ENCODE measurements around the gene PIP4K2B. TPM values are rescaled to one million over a fixed set of nuclear protein-coding genes. Genes with fewer than 3 reads are reported as not detected.

PIP4K2B gene
- total and polyA plus RNA-seq, 2 of the 8 experiments (the other 6 are each of a cell fraction or from before 2014, with no cell fraction given) = 21.5 to 57.8 TPM

DNA sequence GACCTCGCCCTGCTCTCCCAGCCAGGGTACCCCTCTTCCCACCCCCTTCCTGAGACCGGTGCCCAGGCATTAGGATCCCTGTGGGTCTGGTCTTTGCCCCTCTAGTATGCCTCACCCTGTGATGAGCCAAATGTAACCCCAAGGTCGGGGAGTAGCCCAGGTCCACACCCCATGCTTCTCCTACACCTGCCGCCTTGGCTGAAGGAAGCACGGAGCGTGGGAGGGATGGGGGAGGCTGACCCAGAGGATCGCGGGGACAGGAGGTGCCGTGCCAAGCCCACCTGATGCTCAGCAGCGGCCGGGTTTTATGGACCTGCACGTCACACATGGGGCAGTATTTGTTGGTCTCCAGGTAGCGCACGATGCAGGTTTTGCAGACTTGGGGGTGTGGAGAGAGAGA is 60.1 kb downstream of the PIP4K2B start:
- no peak overlapping the region for H2BK20ac ChIP-seq (ENCODE audit: low read length)
- H2AFZ ChIP-seq (ENCODE audit: low read length) = no peak overlapping the region
- no peaks in the 10 kb centered on the region for H3K27me3 ChIP-seq (replicated peaks in 1 of 4; ENCODE audit: control insufficient read depth in 3 of 4, extremely low read depth in 1 of 4, insufficient read depth in 3 of 4, low read length in 3 of 4)
- no peak overlapping the region for H2BK15ac ChIP-seq (ENCODE audit: low read length)
- H3K4me2 ChIP-seq (ENCODE audit: insufficient read depth in 1 of 2, low read depth in 2 of 2, low read length in 2 of 2) = no peak overlapping the region
- peaks cover 2 to 30% (median 17%) of the 10 kb centered on the region in 4 experiments; a peak in 7 of 8 replicates for H3K36me3 ChIP-seq (ENCODE audit: control insufficient read depth in 2 of 4, insufficient read depth in 4 of 4, low read length in 3 of 4)
- no peak overlapping the region for H3K27ac ChIP-seq (ENCODE audit: low read depth, low read length)
- DNase-seq (ENCODE audit: low read depth in 1 of 2, low spot score in 2 of 2) (no peak), FAIRE-seq (no peak)
- H3K56ac ChIP-seq (replicated peaks; ENCODE audit: insufficient read length, low read depth, low read length) = no peak overlapping the region
- 95% methylated on average over 14 of the region's 14 CpGs; no CpG with 5 or more reads in 1 of the 2 experiments for WGBS, 2 experiments (ENCODE audit: extremely low coverage in 1 of 2, insufficient coverage in 1 of 2, insufficient read length in 1 of 2, insufficient replicate concordance in 2 of 2, low coverage in 1 of 2, low lambda C conversion rate in 2 of 2, missing lambda C conversion rate in 1 of 2)
- H3K79me1 ChIP-seq (ENCODE audit: low read depth, low read length) = peaks cover 26% of the 10 kb centered on the region
- H3K9me3 ChIP-seq (ENCODE audit: insufficient read depth in 2 of 2, low read depth in 1 of 2, low read length in 1 of 2) = no peaks in the 10 kb centered on the region
- ChIA-PET CTCF (ENCODE audit: partially characterized antibody) (interaction anchor here (1.0 kb wide), 2 partner anchors 12 to 32 kb away, joined by 3 to 4 read pairs; no protein-coding TSS in a partner anchor), POLR2A (ENCODE audit: partially characterized antibody) (no interaction called here)
- TF ChIP-seq, protein P1, sequence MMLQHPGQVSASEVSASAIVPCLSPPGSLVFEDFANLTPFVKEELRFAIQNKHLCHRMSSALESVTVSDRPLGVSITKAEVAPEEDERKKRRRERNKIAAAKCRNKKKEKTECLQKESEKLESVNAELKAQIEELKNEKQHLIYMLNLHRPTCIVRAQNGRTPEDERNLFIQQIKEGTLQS (IDR thresholded peaks at IDR 0.05; ENCODE audit: insufficient read depth, low read depth, low read length) = no peak
- TF ChIP-seq HDAC6 (IDR thresholded peaks at IDR 0.05; ENCODE audit: low read depth, low read length) = no peak
- no peak for TF ChIP-seq SUZ12 (IDR thresholded peaks at IDR 0.05; ENCODE audit: low read length)
- no peak for TF ChIP-seq ZNF274 (IDR thresholded peaks at IDR 0.05; ENCODE audit: borderline replicate concordance, extremely low read depth, low read length)
- no peak for TF ChIP-seq BACH1 (IDR thresholded peaks at IDR 0.05; ENCODE audit: low read length)
- TF ChIP-seq ASH2L (IDR thresholded peaks at IDR 0.05; ENCODE audit: low read length) = no peak
- no peak for TF ChIP-seq RAD21 (IDR thresholded peaks at IDR 0.05 in 1 of 2, conservative IDR thresholded peaks at IDR 0.05 in 1 of 2; ENCODE audit: low read depth in 2 of 2, low read length in 2 of 2)
- no peak overlapping the region for H2BK12ac ChIP-seq (ENCODE audit: low read depth, low read length)
- H3K4me3 ChIP-seq (ENCODE audit: extremely low read depth in 1 of 4, insufficient read depth in 2 of 4, low read depth in 3 of 4, low read length in 4 of 4) = no peak overlapping the region
- H4K91ac ChIP-seq (replicated peaks; ENCODE audit: insufficient read length, low read length) = no peak overlapping the region
- H3K4ac ChIP-seq (replicated peaks; ENCODE audit: insufficient read length, low read depth, low read length) = no peak overlapping the region
- H3K4me1 ChIP-seq (replicated peaks in 1 of 4; ENCODE audit: control insufficient read depth in 3 of 4, insufficient read depth in 4 of 4, low read length in 3 of 4) = peaks cover 0 to 24% (median 12%) of the 10 kb centered on the region in 4 experiments; a peak in 6 of 7 replicates
- peaks cover 34 to 56% of the 10 kb centered on the region in 2 experiments for H4K20me1 ChIP-seq (replicated peaks in 1 of 2; ENCODE audit: control insufficient read depth in 1 of 2, insufficient read depth in 2 of 2, low read length in 2 of 2)
- H3K9ac ChIP-seq (replicated peaks in 1 of 4; ENCODE audit: extremely low read depth in 1 of 4, low read depth in 3 of 4, low read length in 3 of 4) = no peak overlapping the region
- H3K79me2 ChIP-seq (ENCODE audit: control insufficient read depth in 1 of 2, insufficient read depth in 2 of 2, low read length in 2 of 2) = peaks cover 19 to 52% of the 10 kb centered on the region in 2 experiments
- H3K23me2 ChIP-seq (ENCODE audit: low read depth, low read length) = no peaks in the 10 kb centered on the region
- H4K5ac ChIP-seq (ENCODE audit: insufficient read length, low read depth, low read length) = no peak overlapping the region
- H2BK5ac ChIP-seq (ENCODE audit: low read depth, low read length) = peak overlapping the region; percentile 24; the same call in 1 of the 2 replicates
- no peak overlapping the region for H2AK5ac ChIP-seq (ENCODE audit: low read depth, low read length)
- H2BK120ac ChIP-seq (replicated peaks; ENCODE audit: low read depth, low read length) = no peak overlapping the region
- no peak overlapping the region for H3K23ac ChIP-seq (ENCODE audit: insufficient read length)
- no peak overlapping the region for H3K18ac ChIP-seq (ENCODE audit: extremely low read depth, low read length)
- H4K8ac ChIP-seq (ENCODE audit: extremely low read depth, insufficient read depth, low read length) = no peak overlapping the region
- no peak overlapping the region for H3K14ac ChIP-seq (ENCODE audit: insufficient read length)

All from H1 (cell line).